ENCODE data around the gene MAN1C1.
A peak's percentile ranks its signal among the peaks of the same experiment; 100 is the strongest.
"Not testable (repeated sequence)": the region's sequence is repeated elsewhere in the genome, so short reads cannot be mapped to it uniquely, and the experiment has no call there.

MAN1C1 gene

GRCh38 chr1:25583519-25584370 lies 32.8 kb upstream of the MAN1C1 start:
- no peak for DNase-seq (ENCODE audit: low spot score)

DNA sequence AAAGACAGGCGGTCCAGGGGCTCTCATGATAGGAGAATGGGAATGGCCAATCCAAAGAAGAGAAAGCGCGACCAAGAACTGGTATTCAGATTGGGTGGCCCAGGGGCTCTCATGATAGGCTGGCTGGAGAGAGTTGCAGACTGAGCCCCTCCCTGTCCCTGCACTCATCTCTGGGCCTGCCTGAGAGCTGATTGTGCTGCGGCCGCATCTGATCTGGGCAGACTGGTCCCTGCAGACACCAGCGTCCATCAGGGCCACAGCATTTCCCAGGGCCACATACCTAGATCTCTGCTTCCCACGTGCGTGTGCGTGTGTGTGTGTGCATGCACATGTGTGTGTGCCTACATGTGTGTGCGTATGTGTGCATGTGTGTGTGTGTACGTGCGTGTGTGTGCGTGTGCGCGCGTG lies 30.4 kb upstream of the MAN1C1 start:
- no peak for DNase-seq (ENCODE audit: low spot score)

- no peak for DNase-seq (ENCODE audit: low spot score)
Observed at GRCh38 chr1:25587290-25587689, 29.3 kb upstream of the MAN1C1 start.

- not testable (repeated sequence) for DNase-seq (ENCODE audit: low spot score)
Observed at GRCh38 chr1:25588224-25588623, 28.4 kb upstream of the MAN1C1 start.

- DNase-seq (ENCODE audit: low spot score), result not testable (repeated sequence)
Observed at GRCh38 chr1:25588786-25589185, 27.8 kb upstream of the MAN1C1 start.

DNA sequence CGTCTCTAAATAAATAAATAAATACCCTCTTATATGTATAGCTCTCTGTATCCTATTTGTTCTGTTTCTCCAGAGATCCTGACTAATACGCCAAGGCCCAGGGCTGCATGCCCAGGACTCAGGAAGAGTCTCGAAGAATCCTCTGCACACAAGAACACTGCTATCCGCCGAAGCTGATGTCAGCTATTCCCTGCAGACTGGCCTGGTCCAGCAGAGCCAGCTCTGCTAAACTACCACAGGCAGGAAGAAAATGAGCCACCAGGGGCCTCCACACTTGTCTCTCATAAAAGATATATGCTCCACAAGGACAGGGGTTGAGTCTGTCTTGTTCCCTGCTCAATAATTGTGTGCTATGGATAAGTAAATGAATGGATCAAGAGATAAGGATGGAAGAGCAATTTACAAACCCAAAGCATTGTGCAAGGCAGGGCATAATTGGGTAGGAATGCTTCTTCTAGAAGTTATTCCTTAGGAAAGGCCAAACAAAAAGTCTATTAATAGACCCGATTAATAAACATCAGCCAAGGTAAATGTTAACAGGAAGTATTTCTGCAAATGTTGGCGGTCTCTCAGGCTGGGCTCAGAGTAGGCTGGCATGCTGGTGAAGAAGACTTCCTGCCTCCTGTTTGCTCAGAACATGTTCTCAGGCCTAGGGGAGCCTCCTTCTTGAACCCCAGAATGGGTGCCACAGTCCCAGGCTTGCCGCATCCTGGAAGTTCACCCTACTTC lies 26.3 kb upstream of the MAN1C1 start:
- DNase-seq (ENCODE audit: low spot score), result peak; percentile 49

- no peak for DNase-seq (ENCODE audit: low spot score)
Observed at GRCh38 chr1:25593861-25594260, 22.7 kb upstream of the MAN1C1 start.

DNA sequence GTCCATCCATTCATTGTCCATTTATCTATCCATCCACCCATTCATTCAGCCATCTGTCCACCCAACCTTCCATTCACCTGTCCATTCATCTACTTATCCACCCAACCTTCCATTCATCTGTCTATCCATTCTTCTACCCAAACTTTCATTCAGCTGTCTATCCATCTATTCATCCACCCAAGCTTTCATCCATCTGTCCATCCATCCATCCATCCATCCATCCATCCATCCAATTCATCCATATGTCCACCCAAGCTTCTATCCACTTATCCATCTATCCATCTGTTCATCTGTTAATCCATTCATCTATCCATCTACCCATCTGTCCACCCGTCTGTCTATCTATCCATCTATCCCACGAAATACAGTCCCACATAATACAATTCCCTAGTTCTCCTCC lies 21.6 kb upstream of the MAN1C1 start:
- no peak for DNase-seq (ENCODE audit: low spot score)

DNA sequence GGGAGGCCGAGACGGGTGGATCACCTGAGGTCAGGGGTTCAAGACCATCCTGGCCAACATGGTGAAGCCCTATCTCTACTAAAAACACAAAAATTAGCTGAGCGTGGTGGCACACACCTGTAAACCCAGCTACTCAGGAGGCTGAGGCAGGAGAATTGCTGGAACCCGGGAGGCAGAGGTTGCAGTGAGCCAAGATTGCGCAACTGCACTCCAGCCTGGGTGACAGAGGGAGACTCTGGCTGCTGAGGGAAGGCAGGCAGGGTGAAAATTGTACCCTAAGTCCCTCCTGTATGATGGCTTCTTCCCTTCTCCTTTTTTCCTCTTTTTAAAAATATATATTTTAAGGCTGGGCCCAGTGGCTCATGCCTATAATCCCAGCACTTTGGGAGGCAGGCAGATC lies 19.9 kb upstream of the MAN1C1 start:
- DNase-seq (ENCODE audit: low spot score), result not testable (repeated sequence)

DNA sequence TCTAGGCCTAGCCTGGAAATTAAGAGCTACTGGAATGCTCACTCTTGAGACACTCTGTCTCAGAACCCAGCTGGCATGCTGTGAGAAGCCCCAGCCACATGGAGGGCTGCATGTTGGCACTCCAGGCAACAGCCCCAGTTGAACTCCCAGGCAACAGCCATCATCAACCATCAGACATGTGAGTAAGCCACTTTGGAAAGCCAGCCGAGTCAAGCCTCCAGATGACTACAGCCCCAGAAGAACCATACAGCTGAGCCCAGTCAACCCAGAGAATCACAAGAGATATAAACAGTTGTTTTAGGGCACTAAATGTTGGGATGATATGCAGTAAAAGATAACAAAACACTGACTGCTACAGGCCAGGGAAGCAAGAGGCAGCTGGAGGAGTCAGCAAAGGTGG lies 17.7 kb upstream of the MAN1C1 start:
- no peak for DNase-seq (ENCODE audit: low spot score)

DNA sequence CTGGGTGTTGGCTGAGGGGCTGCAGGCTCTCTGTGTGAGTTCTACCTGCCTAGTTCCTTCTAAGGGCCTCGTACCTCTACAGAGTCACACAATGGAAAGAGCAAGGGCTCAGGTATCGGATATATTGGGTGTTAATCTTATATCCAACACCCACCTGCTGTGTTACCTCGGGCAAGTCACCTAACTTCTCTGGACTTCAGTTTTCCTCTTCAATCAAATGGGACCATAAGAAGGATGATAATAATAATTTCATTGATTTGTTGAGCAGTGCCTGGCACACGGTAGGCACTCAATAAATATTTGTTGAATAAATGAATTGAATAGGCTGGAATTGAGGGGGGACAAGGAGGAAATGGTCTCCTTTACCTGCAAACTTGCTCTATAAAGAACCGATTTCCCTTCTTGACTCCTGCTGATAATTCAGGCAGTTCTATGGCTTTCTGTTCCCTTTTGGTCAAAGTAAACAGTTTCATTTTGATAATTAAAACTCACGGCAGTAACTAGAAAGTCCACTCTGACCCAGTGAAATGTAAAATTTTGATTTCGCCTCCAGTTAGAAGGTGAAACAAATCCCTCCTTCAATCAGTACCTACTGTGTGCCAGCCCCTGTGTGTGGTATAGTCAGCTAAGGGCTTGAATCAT lies 16.5 kb upstream of the MAN1C1 start:
- DNase-seq (ENCODE audit: low spot score), result no peak

DNA sequence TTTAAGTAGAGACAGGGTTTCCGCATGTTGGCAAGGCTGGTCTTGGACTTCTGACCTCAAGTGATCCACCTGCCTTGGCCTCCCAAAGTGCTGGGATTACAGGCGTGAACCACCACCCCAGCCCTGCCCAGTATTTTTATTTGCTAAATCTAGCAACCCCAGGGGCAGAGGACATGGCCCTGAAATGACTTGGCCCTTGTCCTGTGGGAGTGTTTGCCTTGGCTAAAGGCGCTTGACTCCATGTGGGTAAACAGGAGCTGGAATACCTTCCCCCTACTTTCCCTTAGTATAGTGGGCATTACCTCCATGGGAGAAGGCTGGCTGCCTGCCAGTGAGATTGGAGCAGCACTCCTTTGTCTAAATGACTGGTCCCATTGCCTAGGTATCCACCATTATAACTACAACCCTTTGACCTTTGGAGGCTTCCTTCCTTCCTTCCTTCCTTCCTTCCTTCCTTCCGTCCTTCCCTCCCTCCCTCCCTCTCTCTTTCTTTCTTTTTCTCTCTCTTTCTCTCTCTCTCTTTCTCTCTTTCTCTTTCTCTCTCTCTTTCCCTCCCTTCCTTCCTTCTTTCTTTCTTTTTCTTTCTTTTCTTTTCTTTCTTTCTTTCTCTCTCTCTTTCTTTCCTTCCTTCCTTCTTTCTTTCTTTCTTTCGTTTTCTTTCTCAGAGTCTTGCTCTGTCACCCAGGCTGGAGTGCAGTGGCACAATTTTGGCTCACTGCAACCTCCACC lies 15.5 kb upstream of the MAN1C1 start:
- not testable (repeated sequence) for DNase-seq (ENCODE audit: low spot score)

DNA sequence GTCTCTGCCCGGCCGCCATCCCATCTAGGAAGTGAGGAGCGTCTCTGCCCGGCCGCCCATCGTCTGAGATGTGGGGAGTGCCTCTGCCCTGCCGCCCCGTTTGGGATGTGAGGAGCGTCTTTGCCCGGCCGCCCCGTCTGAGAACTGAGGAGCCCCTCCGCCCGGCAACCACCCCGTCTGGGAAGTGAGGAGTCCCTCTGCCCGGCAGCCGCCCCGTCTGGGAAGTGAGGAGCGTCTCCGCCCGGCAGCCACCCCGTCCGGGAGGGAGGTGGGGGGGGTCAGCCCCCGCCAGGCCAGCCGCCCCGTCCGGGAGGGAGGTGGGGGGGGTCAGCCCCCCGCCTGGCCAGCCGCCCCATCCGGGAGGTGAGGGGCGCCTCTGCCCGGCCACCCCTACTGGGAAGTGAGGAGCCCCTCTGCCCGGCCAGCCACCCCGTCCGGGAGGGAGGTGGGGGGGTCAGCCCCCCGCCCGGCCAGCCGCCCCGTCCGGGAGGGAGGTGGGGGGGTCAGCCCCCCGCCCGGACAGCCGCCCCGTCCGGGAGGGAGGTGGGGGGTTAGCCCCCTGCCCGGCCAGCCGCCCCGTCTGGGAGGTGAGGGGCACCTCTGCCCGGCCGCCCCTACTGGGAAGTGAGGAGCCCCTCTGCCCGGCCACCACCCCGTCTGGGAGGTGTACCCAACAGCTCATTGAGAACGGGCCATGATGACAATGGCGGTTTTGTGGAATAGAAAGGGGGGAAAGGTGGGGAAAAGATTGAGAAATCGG lies 12.6 kb upstream of the MAN1C1 start:
- not testable (repeated sequence) for DNase-seq (ENCODE audit: low spot score)

- no peak for DNase-seq (ENCODE audit: low spot score)
Observed at GRCh38 chr1:25607123-25607522, 9.5 kb upstream of the MAN1C1 start.

GRCh38 chr1:25608488-25609178 lies 8.0 kb upstream of the MAN1C1 start:
- peak; percentile 87 for DNase-seq (ENCODE audit: low spot score)

- DNase-seq (ENCODE audit: low spot score), result no peak
Observed at GRCh38 chr1:25609921-25610320, 6.7 kb upstream of the MAN1C1 start.

DNA sequence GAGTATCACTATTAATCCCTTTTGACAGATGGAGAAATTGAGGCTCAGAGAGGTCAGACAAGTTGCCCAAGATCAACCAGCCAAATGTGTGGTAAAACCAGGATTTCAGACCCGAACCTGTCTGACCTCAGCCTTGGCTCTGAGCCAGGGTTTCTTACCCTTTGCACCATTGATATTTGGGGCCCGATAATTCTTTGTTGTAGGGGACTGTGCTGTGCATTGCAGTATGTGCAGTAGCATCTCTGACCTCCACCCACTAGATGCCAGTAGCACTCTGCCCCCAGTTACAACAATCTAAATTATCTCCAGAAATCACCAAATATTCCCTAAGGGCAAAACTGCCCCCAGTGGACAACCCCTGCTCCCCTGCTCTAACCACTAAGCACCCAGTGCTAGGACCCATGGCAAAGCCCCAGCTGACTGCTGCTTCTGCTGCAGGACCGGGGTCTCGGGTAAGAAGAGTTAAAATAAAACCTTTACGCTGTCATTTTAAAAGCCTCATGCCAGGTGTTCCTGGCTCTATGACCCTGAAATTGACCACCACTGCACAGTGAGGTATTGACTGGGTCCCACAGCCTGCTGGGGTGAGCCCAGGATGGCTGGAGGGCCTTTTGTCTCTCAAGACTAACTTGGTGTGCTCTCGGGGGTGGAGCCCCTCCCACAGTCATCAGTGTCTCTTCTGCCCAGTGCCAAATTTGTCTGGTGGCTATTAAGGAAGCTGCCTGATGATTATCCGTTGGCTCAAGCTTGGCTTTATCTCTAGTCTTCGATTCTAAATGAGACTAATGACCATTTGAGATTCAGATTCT lies 5.6 kb upstream of the MAN1C1 start:
- DNase-seq (ENCODE audit: low spot score), result peak; percentile 27

DNA sequence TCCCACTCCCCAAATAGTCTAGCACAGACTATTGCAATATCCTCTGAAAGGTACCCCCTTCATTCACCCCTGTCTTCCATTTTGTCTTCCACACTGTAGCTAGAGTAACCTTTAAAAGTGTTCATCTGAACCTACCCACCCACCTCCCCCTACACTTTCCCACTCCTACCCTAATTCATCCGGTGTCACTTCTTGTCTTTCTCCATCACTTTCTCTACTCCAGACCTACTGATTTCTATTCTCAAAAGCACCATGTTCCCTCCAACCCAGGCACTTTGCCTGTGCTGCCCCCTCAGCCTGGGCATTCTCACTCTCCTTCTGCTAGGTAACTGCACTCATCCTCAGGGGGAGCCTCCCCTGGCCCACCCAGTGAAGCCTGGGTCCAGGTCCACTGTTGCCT lies 4.7 kb upstream of the MAN1C1 start:
- no peak for DNase-seq (ENCODE audit: low spot score)

DNA sequence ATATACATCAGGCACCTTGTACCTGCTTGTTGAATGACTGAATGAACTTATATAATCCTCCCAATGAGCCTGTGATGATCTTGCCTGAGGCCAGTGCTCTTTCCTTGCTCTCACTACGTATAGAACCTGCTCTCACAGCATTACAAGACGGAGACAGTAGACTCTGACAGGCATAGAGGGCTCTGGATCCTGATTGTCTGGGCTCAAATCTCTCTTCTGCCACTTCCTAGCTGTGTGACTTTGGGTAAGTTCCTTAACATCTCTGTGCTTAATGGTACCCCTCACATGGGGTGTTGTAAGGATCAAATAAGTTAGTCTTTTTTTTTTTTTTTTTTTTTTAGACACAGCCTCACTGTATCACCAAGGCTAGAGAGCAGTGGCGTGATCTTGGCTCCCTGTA lies 4.2 kb upstream of the MAN1C1 start:
- DNase-seq (ENCODE audit: low spot score), result no peak

DNA sequence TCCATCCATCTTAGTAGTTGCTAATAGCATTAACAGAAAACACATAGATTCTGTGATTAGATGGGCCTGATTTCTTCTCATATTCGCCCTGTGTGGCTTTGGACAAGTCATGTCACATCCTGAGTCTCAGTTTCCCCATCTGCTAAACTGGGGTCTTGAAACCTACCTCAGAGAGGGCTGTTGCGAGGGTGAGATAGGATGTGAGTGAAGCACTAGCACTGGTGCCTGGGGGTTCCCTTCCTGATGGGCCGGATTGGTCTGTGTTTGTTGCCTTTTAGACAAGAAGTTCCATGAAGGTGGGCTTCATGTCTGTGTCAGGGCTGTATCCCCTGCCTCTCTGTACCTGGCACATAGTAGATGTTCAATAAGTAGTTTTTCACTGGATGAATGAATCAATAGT lies 3.5 kb upstream of the MAN1C1 start:
- DNase-seq (ENCODE audit: low spot score), result no peak
